Heart right ventricle (tissue), 16 donors: ENCODE measurements around the gene PRCP. TPM values are rescaled to one million over a fixed set of nuclear protein-coding genes. Genes with fewer than 3 reads are reported as not detected.
"Not testable (repeated sequence)": the region's sequence is repeated elsewhere in the genome, so short reads cannot be mapped to it uniquely, and the experiment has no call there.

ENCODE experiments used
- ATAC-seq, 8 donors: fragments of 200-7000 bp; cut with Tn5 transposase; one replicate each; pipeline ENCODE4 v1.9.1; 2020; ENCODE audit warnings: mild to moderate bottlenecking in 8 of 8, moderate library complexity in 8 of 8, moderate number of reproducible peaks in 1 of 8
- DNase-seq, 2 donors: peaks; one replicate each; pipeline ENCODE4 v3.0.0-alpha.2; 2020
- H3K27ac ChIP-seq, 10 donors: fragments of 200-600 bp; sonication (generic) in 2 of 10; one replicate each; pipeline versions ENCODE4 v1.5.0 to v1.8.0; 2020 to 2022; ENCODE audit warnings: mild to moderate bottlenecking in 3 of 10
- H3K27me3 ChIP-seq, 7 donors: fragments of 200-600 bp; one replicate each; pipeline ENCODE4 v1.8.0; 2021 to 2022; ENCODE audit warnings: mild to moderate bottlenecking in 2 of 7
- H3K36me3 ChIP-seq, 9 donors: fragments of 200-600 bp; sonication (generic) in 1 of 9; one replicate each; pipeline versions ENCODE4 v1.5.0 to v1.8.0; 2020 to 2022; ENCODE audit warnings: mild to moderate bottlenecking in 2 of 9
- H3K4me1 ChIP-seq, 9 donors: fragments of 200-600 bp; sonication (generic) in 1 of 9; one replicate each; pipeline versions ENCODE4 v1.5.0 to v1.8.0; 2020 to 2022; ENCODE audit warnings: mild to moderate bottlenecking in 4 of 9
- H3K4me3 ChIP-seq, 10 donors: fragments of 200-600 bp; sonication (generic) in 2 of 10; one replicate each; pipeline versions ENCODE4 v1.5.0 to v1.8.0; 2020 to 2022; ENCODE audit warnings: mild to moderate bottlenecking in 7 of 10, moderate library complexity in 2 of 10
- H3K9me3 ChIP-seq, 11 donors: fragments of 200-600 bp in 10 of 11; sonication (generic) in 2 of 11; one replicate each; pipeline versions ENCODE4 v1.5.0 to v1.8.0; 2013 to 2022; ENCODE audit warnings: mild to moderate bottlenecking in 2 of 11, control low read depth in 1 of 11, moderate library complexity in 1 of 11
- CTCF ChIP-seq, 9 donors: fragments of 200-600 bp; sonication (generic) in 2 of 9; IDR thresholded peaks; one replicate each; pipeline versions ENCODE4 v1.5.0 to v1.8.0; 2021 to 2022; ENCODE audit warnings: antibody characterized with exemption in 9 of 9, mild to moderate bottlenecking in 5 of 9, moderate library complexity in 1 of 9
- WGBS, 2 donors: extraction: QIAGEN DNeasy Blood & Tissue Kit; methylation state at CpG; one replicate each; pipeline ENCODE4 v1.1.7; 2013; ENCODE audit warnings: inconsistent platforms in 1 of 2; 5-methylcytosine and 5-hydroxymethylcytosine counted together
- intact Hi-C, 10 donors: fragments of 100-400 bp; cut with DNase I; formaldehyde crosslinking; loops; one replicate each; pipeline versions ENCODE4 v1.11.1 to v1.14.2; 2022
- polyA plus RNA-seq, 2 donors: library from polyadenylated mRNA; stranded (reverse); fragments of 200-250 nt; gene quantifications; one replicate each; pipeline ENCODE4 v1.2.3, GENCODE V29; 2013
- total RNA-seq, 10 donors: library from RNA; stranded (reverse); fragmentation: NEBNext Ultra II Directional in 3 of 10; extraction: Animal tissue kit (Norgen Biotek cat#: 25700) in 3 of 10; gene quantifications; one replicate each; pipeline versions ENCODE4 v1.2.1 to v1.2.4, GENCODE V29; 2021 to 2023
- donor health status: Arrhythmogenic right ventricular cardiomyopathy.
- donor health status: ischemic (EF 13 %, LVEDD 7.1; RV severe dilation, severe dysfunction).
- donor health status: healthy with polysubstance abuse.
- donor health status: DM: no; HTN: yes; CAD: no.
- donor health status: DM: no; HTN: no; CAD: no.
- donor health status: ischemic (EF 25% LVEDD 6.9; RV normal size, moderate dysfunction).
- donor health status: ischemic (EF 25% LVEDD 5.7; RV mildly dilated, moderate dysfunction).
- donor health status: healthy.
- donor health status: DM: yes; HTN: yes; CAD: no.
- donor health status: Ischemic cardiomyopathy.
- donor health status: ischemic (EF 35%, LVEDD 5.7; RV mildly dilated, moderate dysfunction).
- donor health status: nonischemic (EF 11% LVEDD 7.7; RV severe dilation, severe dysfunction).
- donor health status: DM: yes; HTN: yes; CAD: no.
- donor health status: PGD.
- donor health status: ischemic (EF 29% LVEDD 5.4; RV normal size, mild dysfunction).
- donor health status: nonischemic (EF 23%, LVEDD 6.1; RV moderate dilation, normal function).

The PRCP gene
- total and polyA plus RNA-seq, 12 donors, result 18.0 to 89.8 (median 40.8) TPM

GRCh38 chr11:82944198-82944597 lies 44.0 kb upstream of the PRCP start:
- intact Hi-C loops, result no loop called here
- no peak for TF ChIP-seq CTCF (IDR thresholded peaks at IDR 0.05)
- no peaks in the 10 kb centered on the region for H3K27me3 ChIP-seq
- ATAC-seq (no peak), DNase-seq (no peak)
- no peaks in the 10 kb centered on the region for H3K4me1 ChIP-seq
- no peaks in the 10 kb centered on the region for H3K36me3 ChIP-seq
- H3K4me3 ChIP-seq, result no peak overlapping the region
- 74 to 79% methylated on average over 2 of the region's 2 CpGs for WGBS, 2 donors
- peaks cover 0 to 2% (median 0%) of the 10 kb centered on the region in 11 donors for H3K9me3 ChIP-seq
- no peak overlapping the region for H3K27ac ChIP-seq

- H3K4me3 ChIP-seq, result not testable (repeated sequence)
Measured at GRCh38 chr11:82943430-82943829, 43.2 kb upstream of the PRCP start.

GRCh38 chr11:82942376-82942775 lies 42.1 kb upstream of the PRCP start:
- Histone ChIP-seq H3K9me3 (no peaks in the 10 kb centered on the region), H3K4me3 (no peak overlapping the region), H3K36me3 (no peaks in the 10 kb centered on the region), H3K27me3 (no peaks in the 10 kb centered on the region), H3K27ac (no peak overlapping the region), H3K4me1 (no peaks in the 10 kb centered on the region)
- 96% methylated on average over 2 of the region's 2 CpGs for WGBS, 2 donors
- intact Hi-C loops, result no loop called here
- TF ChIP-seq CTCF (IDR thresholded peaks at IDR 0.05), result no peak
- ATAC-seq (no peak), DNase-seq (no peak)

More at GRCh38 chr11:82943430-82943829, 43.2 kb upstream of the PRCP start:
- H3K36me3 ChIP-seq, H3K27ac ChIP-seq, ATAC-seq, H3K9me3 ChIP-seq, H3K4me1 ChIP-seq, H3K27me3 ChIP-seq, DNase-seq, intact Hi-C loops: not testable (repeated sequence)
- 98 to 100% methylated on average over 1 of the region's 1 CpG for WGBS, 2 donors

DNA sequence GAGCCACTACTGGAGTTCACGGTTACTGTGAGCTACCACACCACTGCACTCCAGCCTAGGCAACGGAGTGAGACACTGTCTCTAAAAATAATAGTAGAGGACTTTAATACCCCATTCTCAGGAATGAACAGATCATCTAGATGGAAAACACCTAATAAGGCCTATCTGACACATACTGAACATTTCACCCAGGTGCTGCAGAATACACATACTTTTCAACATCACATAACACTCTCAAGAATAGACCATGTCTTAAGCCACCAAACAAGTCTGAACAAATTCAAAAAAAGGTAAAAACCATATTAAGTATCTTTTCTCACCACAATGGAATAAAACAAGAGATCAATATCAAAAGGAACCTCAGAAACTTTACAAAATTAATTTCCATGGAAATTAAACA lies 39.2 kb upstream of the PRCP start:
- WGBS, 2 donors, result 96 to 98% methylated on average over 2 of the region's 2 CpGs
- Histone ChIP-seq H3K4me3 (no peak overlapping the region), H3K27ac (no peak overlapping the region), H3K36me3 (no peaks in the 10 kb centered on the region), H3K27me3 (no peaks in the 10 kb centered on the region), H3K4me1 (no peaks in the 10 kb centered on the region), H3K9me3 (no peaks in the 10 kb centered on the region)
- no peak for TF ChIP-seq CTCF (IDR thresholded peaks at IDR 0.05)
- ATAC-seq, result no peak
- DNase-seq, result no peak
- intact Hi-C loops, result no loop called here

DNA sequence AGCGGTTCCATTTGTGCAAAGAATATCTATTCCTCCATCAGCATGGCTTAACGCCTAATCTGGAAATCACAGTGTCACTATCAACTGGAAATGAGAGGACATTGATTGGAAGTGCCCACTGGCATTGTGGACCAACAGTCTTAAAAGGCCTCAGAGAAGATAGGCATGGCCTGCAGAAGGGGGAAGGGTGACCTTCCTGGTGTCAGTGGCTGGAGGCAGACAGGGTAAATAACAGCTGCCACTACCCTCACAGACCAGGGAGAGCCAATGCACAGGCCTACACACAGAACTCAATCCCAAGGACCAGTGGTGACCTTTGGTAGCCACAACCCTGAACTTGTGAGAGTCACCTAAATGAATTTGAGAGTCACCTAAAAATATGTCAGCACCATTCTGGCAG lies 37.3 kb upstream of the PRCP start:
- ATAC-seq (no peak), DNase-seq (no peak)
- no peak for TF ChIP-seq CTCF (IDR thresholded peaks at IDR 0.05)
- H3K4me3 ChIP-seq, result no peak overlapping the region
- intact Hi-C loops, result no loop called here
- no peaks in the 10 kb centered on the region for H3K27me3 ChIP-seq
- no peaks in the 10 kb centered on the region for H3K4me1 ChIP-seq
- no peak overlapping the region for H3K27ac ChIP-seq
- no peaks in the 10 kb centered on the region for H3K9me3 ChIP-seq
- H3K36me3 ChIP-seq, result peaks cover 0 to 4% (median 0%) of the 10 kb centered on the region in 9 donors
- WGBS, 2 donors, result 95% methylated on average over 2 of the region's 2 CpGs
